Suprapubic skin (tissue), 3 donors: ENCODE results near the gene VKORC1L1.
"Not testable (repeated sequence)": the region's sequence is repeated elsewhere in the genome, so short reads cannot be mapped to it uniquely, and the experiment has no call there.

Source experiments
- EP300 ChIP-seq: sonication (generic); formaldehyde crosslinking; IDR thresholded peaks from one replicate; pipeline ENCODE4 v1.6.1; 2017; ENCODE audit warnings: antibody characterized with exemption
- POLR2A ChIP-seq, 2 donors: fragments of 450-650 bp; IDR thresholded peaks; one replicate each; pipeline ENCODE4 v1.6.1; 2017; ENCODE audit warnings: antibody characterized with exemption in 2 of 2, mild to moderate bottlenecking in 2 of 2, moderate library complexity in 2 of 2
- TF ChIP-seq, protein P1 (sequence below), 2 donors: fragments of 200-600 bp in 1 of 2; fragments of 450-650 bp in 1 of 2; sonication (generic) in 1 of 2; IDR thresholded peaks; one replicate each; pipeline ENCODE4 v1.5.1; 2016 to 2019; ENCODE audit warnings: antibody characterized with exemption in 2 of 2, mild to moderate bottlenecking in 1 of 2, moderate library complexity in 1 of 2

DNA sequence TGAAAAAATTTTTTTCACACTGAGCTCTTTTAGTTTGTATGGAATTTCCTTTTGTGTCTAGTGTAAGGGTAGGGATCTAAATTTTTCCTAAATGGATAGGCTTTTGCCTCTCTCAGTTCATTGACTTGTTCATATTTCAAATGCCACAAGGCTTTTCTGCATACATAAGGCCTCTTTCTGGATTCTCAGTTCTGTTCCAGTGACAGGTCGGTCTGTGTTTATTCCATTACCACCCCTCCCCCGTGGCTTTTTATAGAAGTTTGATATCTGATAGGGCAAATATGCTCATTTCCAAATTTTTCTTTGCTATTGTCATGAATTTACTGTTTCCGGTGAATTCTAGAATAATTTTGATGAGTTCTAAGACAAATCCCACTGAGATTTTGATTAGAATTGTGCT lies 12.7 kb downstream of the VKORC1L1 start:
- TF ChIP-seq POLR2A (IDR thresholded peaks at IDR 0.05); EP300: not testable (repeated sequence)
- TF ChIP-seq, protein P1, sequence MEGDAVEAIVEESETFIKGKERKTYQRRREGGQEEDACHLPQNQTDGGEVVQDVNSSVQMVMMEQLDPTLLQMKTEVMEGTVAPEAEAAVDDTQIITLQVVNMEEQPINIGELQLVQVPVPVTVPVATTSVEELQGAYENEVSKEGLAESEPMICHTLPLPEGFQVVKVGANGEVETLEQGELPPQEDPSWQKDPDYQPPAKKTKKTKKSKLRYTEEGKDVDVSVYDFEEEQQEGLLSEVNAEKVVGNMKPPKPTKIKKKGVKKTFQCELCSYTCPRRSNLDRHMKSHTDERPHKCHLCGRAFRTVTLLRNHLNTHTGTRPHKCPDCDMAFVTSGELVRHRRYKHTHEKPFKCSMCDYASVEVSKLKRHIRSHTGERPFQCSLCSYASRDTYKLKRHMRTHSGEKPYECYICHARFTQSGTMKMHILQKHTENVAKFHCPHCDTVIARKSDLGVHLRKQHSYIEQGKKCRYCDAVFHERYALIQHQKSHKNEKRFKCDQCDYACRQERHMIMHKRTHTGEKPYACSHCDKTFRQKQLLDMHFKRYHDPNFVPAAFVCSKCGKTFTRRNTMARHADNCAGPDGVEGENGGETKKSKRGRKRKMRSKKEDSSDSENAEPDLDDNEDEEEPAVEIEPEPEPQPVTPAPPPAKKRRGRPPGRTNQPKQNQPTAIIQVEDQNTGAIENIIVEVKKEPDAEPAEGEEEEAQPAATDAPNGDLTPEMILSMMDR (IDR thresholded peaks at IDR 0.05) = not testable (repeated sequence)
